HepG2 (cell line): ENCODE measurements around the gene CALML5. TPM values are rescaled to one million over a fixed set of nuclear protein-coding genes. Genes with fewer than 3 reads are reported as not detected.
A peak's percentile ranks its signal among the peaks of the same experiment; 100 is the strongest.

Experiments used
- CEBPG ChIP-seq: IDR thresholded peaks from 2 replicates; pipeline ENCODE4 v1.6.1; 2016
- EP300 ChIP-seq, 3 experiments: sonication (generic) in 1 of 3; formaldehyde crosslinking in 1 of 3; IDR thresholded peaks; 2 replicates each; pipeline versions ENCODE4 v1.5.1 to v1.6.1; 2011 to 2020; ENCODE audit warnings: low read depth in 2 of 3, low read length in 2 of 3, borderline replicate concordance in 1 of 3, improper control_type of control experiment in 1 of 3, mild to moderate bottlenecking in 1 of 3, missing genetic modification reagents in 1 of 3, moderate library complexity in 1 of 3
- MLLT10 ChIP-seq: sonication (generic); formaldehyde crosslinking; IDR thresholded peaks from 2 replicates; pipeline ENCODE4 v1.4.0; 2020; ENCODE audit warnings: missing genetic modification reagents
- MYNN ChIP-seq: sonication (generic); formaldehyde crosslinking; IDR thresholded peaks from 2 replicates; pipeline ENCODE4 v1.4.0; 2020; ENCODE audit warnings: mild to moderate bottlenecking, low read depth, missing genetic modification reagents
- SOX13 ChIP-seq, 3 experiments: fragments of 450-650 bp in 1 of 3; sonication (generic) in 1 of 3; formaldehyde crosslinking in 1 of 3; IDR thresholded peaks in 2 of 3; conservative IDR thresholded peaks in 1 of 3; 2 replicates each; pipeline versions ENCODE4 v1.5.0 to v1.6.1; 2016 to 2020; ENCODE audit warnings: antibody characterized with exemption in 1 of 3, mild to moderate bottlenecking in 1 of 3, missing compliant biosample characterization in 1 of 3, missing genetic modification reagents in 1 of 3, moderate library complexity in 1 of 3
- TSC22D2 ChIP-seq: sonication (generic); formaldehyde crosslinking; IDR thresholded peaks from 2 replicates; pipeline ENCODE4 v1.5.1; 2020; ENCODE audit warnings: missing genetic modification reagents, mild to moderate bottlenecking, borderline replicate concordance
- ZNF782 ChIP-seq: sonication (generic); formaldehyde crosslinking; IDR thresholded peaks from 2 replicates; pipeline ENCODE4 v1.4.0; 2020; ENCODE audit warnings: missing genetic modification reagents, mild to moderate bottlenecking, borderline replicate concordance
- polyA plus RNA-seq, 8 experiments: library from polyadenylated mRNA; depleted of rRNA in 3 of 8; stranded (reverse) in 7 of 8; unstranded in 1 of 8; fragments of >200 nt; fragmentation: Illumina TruSeq in 4 of 8; extraction: Trizol in 4 of 8; gene quantifications; 2 replicates each; pipeline versions ENCODE4 v1.2.1 to v1.2.3, GENCODE V29; 2011 to 2016; ENCODE audit warnings: low read depth in 4 of 8, missing spikeins in 1 of 8, mixed read lengths in 1 of 8; ENCODE audit not compliant: insufficient read depth in 1 of 8
- total RNA-seq, 5 experiments: library from RNA; depleted of rRNA; stranded (reverse); fragments of >200 nt; fragmentation: Illumina TruSeq; extraction: Trizol; gene quantifications; 2 replicates each; pipeline ENCODE4 v1.2.3, GENCODE V29; 2016; ENCODE audit warnings: low read depth in 1 of 5
- TF ChIP-seq, protein P1 (sequence below): sonication (generic); formaldehyde crosslinking; IDR thresholded peaks from 2 replicates; pipeline ENCODE4 v1.4.0; 2020; ENCODE audit warnings: mild to moderate bottlenecking, missing genetic modification reagents, borderline replicate concordance
- TF ChIP-seq, protein P2 (sequence below): sonication (generic); formaldehyde crosslinking; IDR thresholded peaks from 2 replicates; pipeline ENCODE4 v1.5.0; 2020; ENCODE audit warnings: mild to moderate bottlenecking, missing genetic modification reagents
- TF ChIP-seq, protein P3 (sequence below): sonication (generic); formaldehyde crosslinking; IDR thresholded peaks from 2 replicates; pipeline ENCODE4 v1.4.0; 2020; ENCODE audit warnings: missing genetic modification reagents

CALML5 gene
- total and polyA plus RNA-seq, 2 of the 13 experiments (the other 11 are each of a cell fraction or from before 2014, with no cell fraction given), result not detected

DNA sequence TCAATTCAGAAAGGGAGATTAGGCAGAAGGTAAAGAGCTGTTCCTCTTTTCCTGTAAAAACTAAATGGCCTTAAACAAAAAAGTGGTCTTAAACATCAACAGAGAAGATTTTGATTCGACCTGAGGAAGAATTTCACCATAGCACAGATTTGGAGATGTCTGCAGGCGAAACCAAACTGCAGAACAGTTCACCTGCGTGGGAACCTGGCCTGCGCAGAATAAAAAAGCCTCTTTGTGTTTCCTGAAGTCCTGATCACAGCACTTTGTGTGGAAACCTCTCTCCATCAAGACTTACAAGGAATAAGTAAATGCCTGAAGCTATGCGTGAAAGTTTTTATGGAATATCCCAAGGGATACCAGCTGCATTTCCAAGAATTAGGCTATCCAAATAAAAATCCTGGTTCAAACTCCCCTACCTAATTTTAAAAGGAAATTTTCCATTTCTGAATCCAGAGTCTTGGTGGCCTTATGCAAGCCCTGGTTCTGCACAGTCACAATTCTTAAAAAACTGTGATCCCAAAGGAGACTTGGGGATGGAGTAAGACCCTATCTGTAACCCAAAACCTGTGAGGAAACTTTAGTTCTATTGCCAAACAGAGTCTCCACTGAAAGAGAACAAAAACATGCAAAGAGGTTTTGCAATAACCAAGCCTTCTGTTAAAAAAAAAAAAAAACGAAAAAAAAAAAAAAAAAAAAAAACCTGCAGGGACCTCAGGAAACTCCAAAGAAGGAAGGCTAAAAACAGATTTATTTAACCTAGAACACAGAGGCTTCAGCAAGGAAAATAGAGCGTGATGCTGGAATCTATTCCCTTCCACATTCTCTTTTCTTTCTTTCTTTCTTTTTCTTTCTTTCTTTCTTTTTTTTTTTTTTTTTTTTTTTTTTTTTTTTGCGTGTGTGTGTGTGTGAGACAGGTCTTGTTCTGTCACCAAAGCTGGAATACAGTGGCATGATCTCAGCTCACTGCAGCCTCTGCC lies 35.8 kb upstream of the CALML5 start (continued):
- TF ChIP-seq, protein P1, sequence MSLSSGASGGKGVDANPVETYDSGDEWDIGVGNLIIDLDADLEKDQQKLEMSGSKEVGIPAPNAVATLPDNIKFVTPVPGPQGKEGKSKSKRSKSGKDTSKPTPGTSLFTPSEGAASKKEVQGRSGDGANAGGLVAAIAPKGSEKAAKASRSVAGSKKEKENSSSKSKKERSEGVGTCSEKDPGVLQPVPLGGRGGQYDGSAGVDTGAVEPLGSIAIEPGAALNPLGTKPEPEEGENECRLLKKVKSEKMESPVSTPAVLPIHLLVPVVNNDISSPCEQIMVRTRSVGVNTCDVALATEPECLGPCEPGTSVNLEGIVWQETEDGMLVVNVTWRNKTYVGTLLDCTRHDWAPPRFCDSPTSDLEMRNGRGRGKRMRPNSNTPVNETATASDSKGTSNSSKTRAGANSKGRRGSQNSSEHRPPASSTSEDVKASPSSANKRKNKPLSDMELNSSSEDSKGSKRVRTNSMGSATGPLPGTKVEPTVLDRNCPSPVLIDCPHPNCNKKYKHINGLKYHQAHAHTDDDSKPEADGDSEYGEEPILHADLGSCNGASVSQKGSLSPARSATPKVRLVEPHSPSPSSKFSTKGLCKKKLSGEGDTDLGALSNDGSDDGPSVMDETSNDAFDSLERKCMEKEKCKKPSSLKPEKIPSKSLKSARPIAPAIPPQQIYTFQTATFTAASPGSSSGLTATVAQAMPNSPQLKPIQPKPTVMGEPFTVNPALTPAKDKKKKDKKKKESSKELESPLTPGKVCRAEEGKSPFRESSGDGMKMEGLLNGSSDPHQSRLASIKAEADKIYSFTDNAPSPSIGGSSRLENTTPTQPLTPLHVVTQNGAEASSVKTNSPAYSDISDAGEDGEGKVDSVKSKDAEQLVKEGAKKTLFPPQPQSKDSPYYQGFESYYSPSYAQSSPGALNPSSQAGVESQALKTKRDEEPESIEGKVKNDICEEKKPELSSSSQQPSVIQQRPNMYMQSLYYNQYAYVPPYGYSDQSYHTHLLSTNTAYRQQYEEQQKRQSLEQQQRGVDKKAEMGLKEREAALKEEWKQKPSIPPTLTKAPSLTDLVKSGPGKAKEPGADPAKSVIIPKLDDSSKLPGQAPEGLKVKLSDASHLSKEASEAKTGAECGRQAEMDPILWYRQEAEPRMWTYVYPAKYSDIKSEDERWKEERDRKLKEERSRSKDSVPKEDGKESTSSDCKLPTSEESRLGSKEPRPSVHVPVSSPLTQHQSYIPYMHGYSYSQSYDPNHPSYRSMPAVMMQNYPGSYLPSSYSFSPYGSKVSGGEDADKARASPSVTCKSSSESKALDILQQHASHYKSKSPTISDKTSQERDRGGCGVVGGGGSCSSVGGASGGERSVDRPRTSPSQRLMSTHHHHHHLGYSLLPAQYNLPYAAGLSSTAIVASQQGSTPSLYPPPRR, result no peak
- TF ChIP-seq EP300 (IDR thresholded peaks at IDR 0.05; ENCODE audit: low read depth in 2 of 2, low read length in 2 of 2) (peak in 1 of 2 experiments; percentile 51; a peak in 1 of 4 replicates), EP300 (CRISPR knock-in tag; IDR thresholded peaks at IDR 0.05; ENCODE audit: borderline replicate concordance) (no peak), TSC22D2 (CRISPR knock-in tag) (no peak), MLLT10 (CRISPR knock-in tag) (no peak), CEBPG (CRISPR knock-in tag) (peak; percentile 77), SOX13 (IDR thresholded peaks at IDR 0.05) (no peak), SOX13 (CRISPR knock-in tag; conservative IDR thresholded peaks at IDR 0.05 in 1 of 2, IDR thresholded peaks at IDR 0.05 in 1 of 2) (peak in 1 of 2 experiments; percentile 31; a peak in 1 of 4 replicates), MYNN (CRISPR knock-in tag) (no peak), ZNF782 (CRISPR knock-in tag) (no peak)
- TF ChIP-seq, protein P2, sequence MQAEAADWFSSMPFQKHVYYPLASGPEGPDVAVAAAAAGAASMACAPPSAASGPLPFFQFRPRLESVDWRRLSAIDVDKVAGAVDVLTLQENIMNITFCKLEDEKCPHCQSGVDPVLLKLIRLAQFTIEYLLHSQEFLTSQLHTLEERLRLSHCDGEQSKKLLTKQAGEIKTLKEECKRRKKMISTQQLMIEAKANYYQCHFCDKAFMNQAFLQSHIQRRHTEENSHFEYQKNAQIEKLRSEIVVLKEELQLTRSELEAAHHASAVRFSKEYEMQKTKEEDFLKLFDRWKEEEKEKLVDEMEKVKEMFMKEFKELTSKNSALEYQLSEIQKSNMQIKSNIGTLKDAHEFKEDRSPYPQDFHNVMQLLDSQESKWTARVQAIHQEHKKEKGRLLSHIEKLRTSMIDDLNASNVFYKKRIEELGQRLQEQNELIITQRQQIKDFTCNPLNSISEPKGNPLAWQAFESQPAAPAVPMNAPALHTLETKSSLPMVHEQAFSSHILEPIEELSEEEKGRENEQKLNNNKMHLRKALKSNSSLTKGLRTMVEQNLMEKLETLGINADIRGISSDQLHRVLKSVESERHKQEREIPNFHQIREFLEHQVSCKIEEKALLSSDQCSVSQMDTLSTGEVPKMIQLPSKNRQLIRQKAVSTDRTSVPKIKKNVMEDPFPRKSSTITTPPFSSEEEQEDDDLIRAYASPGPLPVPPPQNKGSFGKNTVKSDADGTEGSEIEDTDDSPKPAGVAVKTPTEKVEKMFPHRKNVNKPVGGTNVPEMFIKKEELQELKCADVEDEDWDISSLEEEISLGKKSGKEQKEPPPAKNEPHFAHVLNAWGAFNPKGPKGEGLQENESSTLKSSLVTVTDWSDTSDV (CRISPR knock-in tag), result no peak
- TF ChIP-seq, protein P3, sequence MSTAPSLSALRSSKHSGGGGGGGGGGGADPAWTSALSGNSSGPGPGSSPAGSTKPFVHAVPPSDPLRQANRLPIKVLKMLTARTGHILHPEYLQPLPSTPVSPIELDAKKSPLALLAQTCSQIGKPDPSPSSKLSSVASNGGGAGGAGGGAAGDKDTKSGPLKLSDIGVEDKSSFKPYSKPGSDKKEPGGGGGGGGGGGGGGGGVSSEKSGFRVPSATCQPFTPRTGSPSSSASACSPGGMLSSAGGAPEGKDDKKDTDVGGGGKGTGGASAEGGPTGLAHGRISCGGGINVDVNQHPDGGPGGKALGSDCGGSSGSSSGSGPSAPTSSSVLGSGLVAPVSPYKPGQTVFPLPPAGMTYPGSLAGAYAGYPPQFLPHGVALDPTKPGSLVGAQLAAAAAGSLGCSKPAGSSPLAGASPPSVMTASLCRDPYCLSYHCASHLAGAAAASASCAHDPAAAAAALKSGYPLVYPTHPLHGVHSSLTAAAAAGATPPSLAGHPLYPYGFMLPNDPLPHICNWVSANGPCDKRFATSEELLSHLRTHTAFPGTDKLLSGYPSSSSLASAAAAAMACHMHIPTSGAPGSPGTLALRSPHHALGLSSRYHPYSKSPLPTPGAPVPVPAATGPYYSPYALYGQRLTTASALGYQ (CRISPR knock-in tag), result no peak
- TF ChIP-seq, all 625 proteins: peak for 9
